ENCODE measurements around the gene GNAT2.

Gene GNAT2

GRCh38 chr1:109631513-109632505 lies 12.4 kb upstream of the GNAT2 start:
- TF ChIP-seq CTCF (IDR thresholded peaks at IDR 0.05; ENCODE audit: insufficient read depth, low read length, poor library complexity, severe bottlenecking), result no peak
- no peaks in the 10 kb centered on the region for H3K27me3 ChIP-seq (replicated peaks; ENCODE audit: control insufficient read depth, insufficient read depth, low read length)
- H3K4me3 ChIP-seq (replicated peaks; ENCODE audit: low read depth, low read length), result no peak overlapping the region
- H3K36me3 ChIP-seq (ENCODE audit: control insufficient read depth, insufficient read depth, low read length), result peaks cover 39% of the 10 kb centered on the region
- DNase-seq (ENCODE audit: extremely low read depth, insufficient read length), result no peak

GRCh38 chr1:109630898-109631512 lies 11.6 kb upstream of the GNAT2 start:
- no peaks in the 10 kb centered on the region for H3K27me3 ChIP-seq (replicated peaks; ENCODE audit: control insufficient read depth, insufficient read depth, low read length)

GRCh38 chr1:109630081-109630897 lies 10.9 kb upstream of the GNAT2 start:
- H3K27me3 ChIP-seq (replicated peaks; ENCODE audit: control insufficient read depth, insufficient read depth, low read length), result no peaks in the 10 kb centered on the region
- H3K4me3 ChIP-seq (replicated peaks; ENCODE audit: low read depth, low read length), result no peak overlapping the region
- peaks cover 41% of the 10 kb centered on the region for H3K36me3 ChIP-seq (ENCODE audit: control insufficient read depth, insufficient read depth, low read length)
- no peak for DNase-seq (ENCODE audit: extremely low read depth, insufficient read length)
- no peak for TF ChIP-seq CTCF (IDR thresholded peaks at IDR 0.05; ENCODE audit: insufficient read depth, low read length, poor library complexity, severe bottlenecking)

More at GRCh38 chr1:109630898-109631512, 11.6 kb upstream of the GNAT2 start:
- no peak for DNase-seq (ENCODE audit: extremely low read depth, insufficient read length)
- TF ChIP-seq CTCF (IDR thresholded peaks at IDR 0.05; ENCODE audit: insufficient read depth, low read length, poor library complexity, severe bottlenecking), result no peak
- H3K36me3 ChIP-seq (ENCODE audit: control insufficient read depth, insufficient read depth, low read length), result peaks cover 41% of the 10 kb centered on the region
- H3K4me3 ChIP-seq (replicated peaks; ENCODE audit: low read depth, low read length), result no peak overlapping the region

- no peaks in the 10 kb centered on the region for H3K27me3 ChIP-seq (replicated peaks; ENCODE audit: control insufficient read depth, insufficient read depth, low read length)
- DNase-seq (ENCODE audit: extremely low read depth, insufficient read length), result no peak
- no peak for TF ChIP-seq CTCF (IDR thresholded peaks at IDR 0.05; ENCODE audit: insufficient read depth, low read length, poor library complexity, severe bottlenecking)
- H3K4me3 ChIP-seq (replicated peaks; ENCODE audit: low read depth, low read length), result no peak overlapping the region
- peaks cover 41% of the 10 kb centered on the region for H3K36me3 ChIP-seq (ENCODE audit: control insufficient read depth, insufficient read depth, low read length)
Observed at GRCh38 chr1:109629372-109630030, 10.1 kb upstream of the GNAT2 start.
